NT2/D1 (cell line): ENCODE measurements around the gene RASEF.

Experiments used
- SUZ12 ChIP-seq: IDR thresholded peaks from 2 replicates; pipeline ENCODE4 v1.6.1; 2011; ENCODE audit not compliant: insufficient read length, insufficient read depth; ENCODE audit errors: extremely low read depth
- YY1 ChIP-seq: IDR thresholded peaks from 2 replicates; pipeline ENCODE4 v1.6.1; 2011; ENCODE audit not compliant: insufficient read length, insufficient read depth
- ZNF274 ChIP-seq: IDR thresholded peaks from 2 replicates; pipeline ENCODE4 v1.6.1; 2011; ENCODE audit warnings: mild to moderate bottlenecking, low read depth, low read length

GRCh38 chr9:83029531-83030137 is 33.3 kb downstream of the RASEF start:
- TF ChIP-seq ZNF274 (no peak), YY1 (no peak), SUZ12 (no peak)
